CD14-positive monocyte (primary cell): ENCODE results near the gene SORBS1. TPM values are rescaled to one million over a fixed set of nuclear protein-coding genes. Genes with fewer than 3 reads are reported as not detected.

Source experiments
- DNase-seq, 3 donors: peaks; one replicate each; pipeline ENCODE4 v3.0.0-alpha.2; 2011 to 2022
- H2AFZ ChIP-seq: 2 replicates; pipeline ENCODE4 v1.6.0; 2012; ENCODE audit warnings: mild to moderate bottlenecking, low read depth, low read length, inconsistent platforms; ENCODE audit not compliant: insufficient read depth, poor library complexity, severe bottlenecking
- H3K27ac ChIP-seq, 2 donors: 1 replicate in 1 of 2; 2 replicates in 1 of 2; pipeline ENCODE4 v1.5.1; 2012 to 2013; ENCODE audit warnings: low read length in 2 of 2, control low read depth in 1 of 2, inconsistent platforms in 1 of 2, low read depth in 1 of 2, mild to moderate bottlenecking in 1 of 2
- H3K27me3 ChIP-seq, 2 donors: one replicate each; pipeline versions ENCODE4 v1.6.0 to v1.6.1; 2011 to 2013; ENCODE audit warnings: low read length in 2 of 2; ENCODE audit not compliant: control insufficient read depth in 2 of 2, insufficient read depth in 2 of 2
- H3K36me3 ChIP-seq, 2 donors: replicated peaks in 1 of 2; 1 replicate in 1 of 2; 2 replicates in 1 of 2; pipeline versions ENCODE4 v1.5.1 to v1.6.1; 2012 to 2013; ENCODE audit warnings: low read length in 2 of 2, control low read depth in 1 of 2, inconsistent platforms in 1 of 2, mild to moderate bottlenecking in 1 of 2; ENCODE audit not compliant: insufficient read depth in 2 of 2, control insufficient read depth in 1 of 2
- H3K4me1 ChIP-seq, 2 donors: 1 replicate in 1 of 2; 2 replicates in 1 of 2; pipeline versions ENCODE4 v1.5.1 to v1.6.1; 2012 to 2013; ENCODE audit warnings: low read length in 2 of 2, control low read depth in 1 of 2, inconsistent platforms in 1 of 2, mild to moderate bottlenecking in 1 of 2, moderate library complexity in 1 of 2; ENCODE audit not compliant: insufficient read depth in 2 of 2, control insufficient read depth in 1 of 2
- H3K4me2 ChIP-seq: replicated peaks from 2 replicates; pipeline ENCODE3; 2012; ENCODE audit warnings: low read length, moderate library complexity, mild to moderate bottlenecking; ENCODE audit not compliant: poor library complexity, severe bottlenecking; ENCODE audit errors: extremely low read depth
- H3K4me3 ChIP-seq, 3 experiments: fragments of 200-600 bp in 1 of 3; sonication (generic) in 1 of 3; replicated peaks in 1 of 3; 1 replicate in 2 of 3; 2 replicates in 1 of 3; pipeline ENCODE4 v1.5.1; 2011 to 2013; ENCODE audit warnings: low read length in 3 of 3, mild to moderate bottlenecking in 3 of 3, control low read depth in 2 of 3, low read depth in 2 of 3, inconsistent platforms in 1 of 3, moderate library complexity in 1 of 3
- H3K79me2 ChIP-seq: 2 replicates; pipeline ENCODE4 v1.6.0; 2012; ENCODE audit warnings: mild to moderate bottlenecking, control low read depth, inconsistent platforms, low read length, moderate library complexity; ENCODE audit not compliant: insufficient read depth
- H3K9ac ChIP-seq: 2 replicates; pipeline ENCODE4 v1.6.0; 2017; ENCODE audit warnings: low read length, mild to moderate bottlenecking; ENCODE audit not compliant: insufficient read depth, poor library complexity, severe bottlenecking
- H3K9me3 ChIP-seq, 2 donors: replicated peaks in 1 of 2; 1 replicate in 1 of 2; 2 replicates in 1 of 2; pipeline versions ENCODE4 v1.5.1 to v1.6.1; 2012 to 2013; ENCODE audit warnings: low read length in 2 of 2, control low read depth in 1 of 2; ENCODE audit not compliant: control insufficient read depth in 1 of 2, insufficient read depth in 1 of 2
- H4K20me1 ChIP-seq: 2 replicates; pipeline ENCODE4 v1.6.0; 2012; ENCODE audit warnings: mild to moderate bottlenecking, low read length, control low read depth, moderate library complexity; ENCODE audit not compliant: insufficient read depth
- H3K27ac Mint-ChIP-seq, 7 donors: one replicate each; pipeline ENCODE4 v1.8.0; 2020; ENCODE audit warnings: mild to moderate bottlenecking in 7 of 7, mixed read lengths in 7 of 7, moderate library complexity in 6 of 7, inconsistent platforms in 2 of 7
- H3K27me3 Mint-ChIP-seq, 3 donors: one replicate each; pipeline ENCODE4 v1.8.0; 2021 to 2022; ENCODE audit warnings: low read depth in 3 of 3, mild to moderate bottlenecking in 3 of 3, mixed read lengths in 3 of 3, moderate library complexity in 3 of 3, inconsistent platforms in 1 of 3
- H3K36me3 Mint-ChIP-seq, 2 donors: one replicate each; pipeline ENCODE4 v1.8.0; 2020; ENCODE audit warnings: mixed read lengths in 2 of 2, inconsistent platforms in 1 of 2, mild to moderate bottlenecking in 1 of 2
- H3K4me1 Mint-ChIP-seq: one replicate; pipeline ENCODE4 v1.8.0; 2020; ENCODE audit warnings: mild to moderate bottlenecking, mixed read lengths
- H3K4me3 Mint-ChIP-seq, 2 donors: one replicate each; pipeline ENCODE4 v1.8.0; 2020; ENCODE audit warnings: mild to moderate bottlenecking in 2 of 2, mixed read lengths in 2 of 2, moderate library complexity in 1 of 2
- H3K9me3 Mint-ChIP-seq, 7 donors: one replicate each; pipeline ENCODE4 v1.8.0; 2020 to 2022; ENCODE audit warnings: mixed read lengths in 7 of 7, mild to moderate bottlenecking in 6 of 7, moderate library complexity in 6 of 7, inconsistent platforms in 2 of 7
- CTCF ChIP-seq: fragments of 200-600 bp; IDR thresholded peaks from one replicate; pipeline ENCODE4 v1.8.0; 2022; ENCODE audit warnings: antibody characterized with exemption, mild to moderate bottlenecking
- WGBS: methylation state at CpG from one replicate; pipeline ENCODE4 v1.1.5; 2013; ENCODE audit warnings: missing lambda C conversion rate; ENCODE audit not compliant: insufficient coverage; 5-methylcytosine and 5-hydroxymethylcytosine counted together
- intact Hi-C, 2 donors: fragments of 100-400 bp; cut with micrococcal nuclease; formaldehyde crosslinking; loops; one replicate each; pipeline versions ENCODE4 v1.15.0 to v1.15.1; 2023
- polyA plus RNA-seq, 3 donors: library from polyadenylated mRNA; depleted of rRNA in 1 of 3; unstranded in 2 of 3; stranded (reverse) in 1 of 3; fragments of 300-500 nt in 2 of 3; fragments of >200 nt in 1 of 3; fragmentation: Illumina TruSeq in 2 of 3; gene quantifications; 1 replicate in 2 of 3; 2 replicates in 1 of 3; pipeline ENCODE4 v1.2.3, GENCODE V29; 2012 to 2021

The SORBS1 gene
- polyA plus RNA-seq, 3 donors, result 0.08 to 0.15 TPM; not detected in 1

GRCh38 chr10:95569368-95569767 lies 8.2 kb upstream of the SORBS1 start:
- H3K36me3 ChIP-seq, result no peaks in the 10 kb centered on the region
- peaks cover 4 to 6% (median 4%) of the 10 kb centered on the region in 3 donors for H3K27me3 Mint-ChIP-seq
- H3K9ac ChIP-seq, result no peak overlapping the region
- peak overlapping the region in 3 of 7 donors; percentile 23 to 41 (median 27) for H3K27ac Mint-ChIP-seq
- no peak overlapping the region for H2AFZ ChIP-seq
- peaks cover 19 to 28% of the 10 kb centered on the region in 2 donors for H3K4me1 ChIP-seq
- H4K20me1 ChIP-seq, result no peaks in the 10 kb centered on the region
- H3K36me3 Mint-ChIP-seq, result no peaks in the 10 kb centered on the region
- TF ChIP-seq CTCF, result no peak
- no peaks in the 10 kb centered on the region for H3K9me3 Mint-ChIP-seq
- H3K4me2 ChIP-seq, result no peak overlapping the region
- peaks cover 25% of the 10 kb centered on the region for H3K4me1 Mint-ChIP-seq
- no peak overlapping the region for H3K4me3 Mint-ChIP-seq
- H3K4me3 ChIP-seq, result no peak overlapping the region
- H3K79me2 ChIP-seq, result no peaks in the 10 kb centered on the region
- peak in 2 of 3 donors; percentile 21 to 37 for DNase-seq
- H3K27ac ChIP-seq, result no peak overlapping the region
- H3K9me3 ChIP-seq, result no peaks in the 10 kb centered on the region
- no peaks in the 10 kb centered on the region for H3K27me3 ChIP-seq
- intact Hi-C loops, result no loop called here

DNA sequence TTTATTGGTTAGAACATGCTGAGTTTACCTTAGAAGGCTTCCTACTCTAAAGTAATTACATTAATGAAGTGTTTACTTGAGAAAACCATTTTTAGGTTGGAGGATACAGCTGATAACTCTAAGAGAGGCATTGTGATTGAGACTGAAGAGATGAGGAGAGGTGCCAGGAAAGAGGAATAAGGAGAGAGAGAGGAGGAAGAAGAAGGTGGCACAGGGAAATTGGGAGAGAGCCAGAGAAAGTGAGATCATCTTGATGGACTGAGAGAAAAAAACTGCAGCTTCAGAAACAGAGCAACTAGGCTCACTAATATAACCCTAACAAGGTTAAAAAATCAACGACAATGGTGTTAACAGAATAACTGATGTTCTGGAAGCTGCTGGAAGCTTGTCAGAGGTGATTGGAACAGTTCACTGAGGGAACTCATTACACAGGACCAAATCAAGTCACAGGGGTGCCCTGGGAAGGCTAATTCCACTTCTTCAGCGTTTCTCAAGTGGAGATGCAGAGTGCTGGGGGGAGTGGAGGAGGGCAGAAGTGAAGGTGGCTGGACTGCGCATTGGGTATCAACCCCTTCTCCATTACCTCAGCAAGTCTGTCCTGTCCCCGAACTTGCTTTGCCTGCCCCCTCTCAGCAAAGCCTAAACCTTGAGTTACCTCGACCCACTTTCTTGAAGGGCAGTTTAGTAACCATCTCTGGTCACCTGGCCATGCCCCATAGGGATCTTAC lies 6.9 kb upstream of the SORBS1 start:
- Histone ChIP-seq H3K27ac (no peak overlapping the region), H3K9me3 (no peaks in the 10 kb centered on the region), H2AFZ (no peak overlapping the region), H3K4me3 (no peak overlapping the region), H3K79me2 (no peaks in the 10 kb centered on the region), H4K20me1 (no peaks in the 10 kb centered on the region), H3K4me2 (no peak overlapping the region), H3K9ac (no peak overlapping the region), H3K27me3 (no peaks in the 10 kb centered on the region), H3K4me1 (peaks cover 19 to 28% of the 10 kb centered on the region in 2 donors), H3K36me3 (no peaks in the 10 kb centered on the region)
- peak overlapping the region in 1 of 2 donors; percentile 51 for H3K4me3 Mint-ChIP-seq
- no peaks in the 10 kb centered on the region for H3K9me3 Mint-ChIP-seq
- intact Hi-C loops, result no loop called here
- TF ChIP-seq CTCF, result no peak
- H3K27ac Mint-ChIP-seq, result peak overlapping the region in 2 of 7 donors; percentile 27 to 65
- DNase-seq, result peak in 1 of 3 donors; percentile 10
- H3K36me3 Mint-ChIP-seq, result no peaks in the 10 kb centered on the region
- no CpG with 5 or more reads among the region's 5 CpGs for WGBS
- peaks cover 0 to 4% (median 4%) of the 10 kb centered on the region in 3 donors for H3K27me3 Mint-ChIP-seq
- H3K4me1 Mint-ChIP-seq, result peaks cover 25% of the 10 kb centered on the region
